NCI-H526 treated with DMSO at 0.1 percent for 48 hours (cell line): Measurements from ENCODE around the gene LETMD1.
"Not testable (repeated sequence)": the region's sequence is repeated elsewhere in the genome, so short reads cannot be mapped to it uniquely, and the experiment has no call there.

ENCODE experiments used
- DNase-seq: peaks from one replicate; lab custom pipeline; 2025; lab: John Stamatoyannopoulos, UW

Gene LETMD1

GRCh38 chr12:51077930-51078329 is 29.8 kb downstream of the LETMD1 start:
- no peak for DNase-seq

- not testable (repeated sequence) for DNase-seq
Observed at GRCh38 chr12:51078346-51078745, 30.2 kb downstream of the LETMD1 start.

DNA sequence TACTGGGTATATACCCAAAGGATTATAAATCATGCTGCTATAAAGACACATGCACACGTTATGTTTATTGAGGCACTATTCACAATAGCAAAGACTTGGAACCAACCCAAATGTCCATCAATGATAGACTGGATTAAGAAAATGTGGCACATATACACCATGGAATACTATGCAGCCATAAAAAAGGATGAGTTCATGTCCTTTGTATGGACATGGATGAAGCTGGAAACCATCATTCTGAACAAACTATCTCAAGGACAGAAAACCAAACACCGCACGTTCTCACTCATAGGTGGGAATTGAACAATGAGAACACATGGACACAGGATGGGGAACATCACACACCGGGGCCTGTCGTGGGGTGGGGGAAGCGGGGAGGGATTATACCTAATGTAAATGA is 30.7 kb downstream of the LETMD1 start:
- DNase-seq = not testable (repeated sequence)

DNA sequence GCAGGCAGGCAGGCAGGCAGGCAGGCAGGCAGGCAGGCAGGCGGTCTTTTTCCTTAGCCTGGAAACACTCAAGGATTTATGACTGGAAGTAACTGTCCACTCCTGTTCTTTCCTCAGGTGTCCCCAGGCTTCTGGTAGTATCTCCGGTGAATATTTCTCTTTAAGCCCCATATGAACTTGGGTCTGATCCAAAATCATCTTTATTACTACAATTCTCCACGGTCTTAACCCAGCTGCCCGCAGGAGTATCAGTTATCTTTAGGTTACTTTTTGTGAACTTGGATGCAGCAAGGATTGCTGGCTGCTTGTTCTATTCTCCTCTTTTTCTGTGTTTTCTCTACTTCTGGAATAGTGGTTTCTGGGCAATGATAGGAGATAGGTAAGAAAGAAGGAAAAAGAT is 32.0 kb downstream of the LETMD1 start:
- DNase-seq = no peak

DNA sequence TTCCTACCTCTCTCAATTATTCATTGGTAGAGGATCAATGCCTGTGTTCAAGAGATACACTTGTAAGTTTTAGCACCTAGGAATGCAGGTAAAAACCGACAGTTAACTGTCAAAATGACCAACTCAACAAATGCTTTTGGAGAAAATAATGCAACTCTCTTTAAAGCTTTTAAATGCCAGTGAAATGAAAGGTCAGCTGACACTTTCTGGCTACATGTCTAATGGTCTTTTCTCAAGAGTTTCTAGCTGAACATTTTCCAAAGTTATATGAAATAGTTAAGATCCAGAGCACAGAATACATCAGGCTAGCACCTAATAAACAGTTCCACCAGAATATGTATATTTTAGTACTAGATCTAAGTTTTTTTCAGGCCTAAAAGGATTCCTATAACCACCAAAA is 33.3 kb downstream of the LETMD1 start:
- DNase-seq = no peak

GRCh38 chr12:51082561-51083125 is 34.5 kb downstream of the LETMD1 start:
- no peak for DNase-seq

GRCh38 chr12:51083126-51083833 is 35.2 kb downstream of the LETMD1 start, which contains the start of gene CSRNP2:
TSS of gene CSRNP2 (minus strand) at chr12:51083596. CDS start at chr12:51076561, 7,035 bp downstream.
- DNase-seq = peak; percentile 88

DNA sequence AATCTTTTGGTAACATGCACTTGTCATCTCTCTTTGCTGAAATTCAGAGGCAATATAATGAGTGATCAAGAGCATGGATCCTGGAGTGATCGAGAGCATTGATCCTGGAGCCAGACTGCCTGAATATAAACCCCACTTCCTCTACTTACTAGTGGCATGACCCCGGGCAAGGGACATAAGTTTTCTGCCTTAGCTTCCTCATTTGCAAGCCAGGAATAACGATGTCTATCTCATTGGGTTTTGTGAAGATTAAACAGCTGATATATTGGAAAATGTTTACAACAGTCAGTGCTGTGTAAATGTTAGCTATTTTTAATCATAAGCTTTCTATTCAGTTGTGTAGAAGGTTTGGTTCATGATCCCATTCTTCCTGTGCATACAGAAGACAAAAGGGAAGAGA is 37.6 kb downstream of the LETMD1 start:
- no peak for DNase-seq

DNA sequence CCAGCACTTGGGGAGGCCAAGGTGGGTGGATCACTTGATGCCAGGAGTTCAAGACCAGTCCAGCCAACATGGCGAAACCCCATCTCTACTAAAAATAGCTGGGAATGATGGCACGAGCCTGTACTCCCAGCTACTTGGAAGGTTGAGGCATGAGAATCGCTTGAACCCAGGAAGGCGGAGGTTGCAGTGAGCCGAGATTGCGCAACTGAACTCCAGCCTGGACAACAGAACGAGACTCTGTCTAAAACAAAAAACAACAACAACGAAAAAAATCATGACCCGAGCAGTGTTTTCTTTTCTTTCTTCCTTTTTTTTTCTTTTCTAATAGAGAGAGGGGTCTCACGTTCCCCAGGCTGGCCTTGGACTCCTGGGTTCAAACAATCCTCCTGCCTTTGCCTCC is 38.8 kb downstream of the LETMD1 start:
- DNase-seq = no peak

GRCh38 chr12:51087818-51088217 is 39.7 kb downstream of the LETMD1 start:
- DNase-seq = no peak

DNA sequence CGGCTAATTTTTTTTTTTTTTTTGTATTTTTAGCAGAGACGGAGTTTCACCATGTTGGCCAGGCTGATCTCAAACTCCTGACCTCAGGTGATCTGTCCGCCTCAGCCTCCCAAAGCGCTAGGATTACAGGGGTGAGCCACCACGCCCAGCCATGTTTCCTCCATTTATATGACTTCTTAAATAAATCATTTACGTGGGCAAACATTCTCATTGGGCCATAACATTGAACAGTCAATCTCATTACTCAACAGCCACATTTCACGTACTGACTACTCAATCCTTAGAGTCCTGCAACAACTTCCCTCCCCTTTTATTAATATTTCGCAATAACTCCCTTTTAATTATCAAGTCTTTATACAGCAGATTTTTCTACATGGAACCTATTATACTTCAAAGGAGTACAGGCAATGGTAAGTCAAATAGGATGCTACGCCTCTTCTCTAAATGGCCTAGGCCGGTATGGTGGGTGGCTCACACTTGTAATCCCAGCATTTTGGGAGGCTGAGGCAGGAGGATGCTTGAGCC is 42.6 kb downstream of the LETMD1 start:
- DNase-seq = no peak

- DNase-seq = no peak
Observed at GRCh38 chr12:51098611-51099010, 50.5 kb downstream of the LETMD1 start.

GRCh38 chr12:51103977-51104376 is 55.9 kb downstream of the LETMD1 start:
- DNase-seq = no peak

DNA sequence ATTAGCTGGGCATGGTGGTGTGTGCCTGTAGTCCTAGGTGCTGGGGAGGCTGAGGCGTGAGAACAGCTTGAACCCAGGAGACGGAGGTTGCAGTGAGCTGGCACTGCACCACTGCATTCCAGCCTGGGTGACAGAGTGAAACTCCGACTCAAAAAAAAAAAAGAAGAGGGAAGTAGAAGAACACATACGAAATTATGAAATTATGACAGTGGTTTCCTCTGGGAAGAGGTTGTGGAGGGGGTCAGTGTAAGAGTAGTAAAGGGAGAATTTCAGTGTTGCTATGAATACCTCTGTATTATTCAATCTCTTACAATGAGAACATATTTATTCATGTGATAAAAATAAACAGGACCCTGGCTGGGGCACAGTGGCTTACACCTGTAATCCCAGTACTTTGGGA is 60.0 kb downstream of the LETMD1 start:
- DNase-seq = no peak
